ENCODE measurements around the gene ARHGAP15. TPM values are rescaled to one million over a fixed set of nuclear protein-coding genes. Genes with fewer than 3 reads are reported as not detected.

Gene ARHGAP15
- total and polyA plus RNA-seq, 3 donors from 2014 or later = 2.2 to 15.0 (median 7.7) TPM

DNA sequence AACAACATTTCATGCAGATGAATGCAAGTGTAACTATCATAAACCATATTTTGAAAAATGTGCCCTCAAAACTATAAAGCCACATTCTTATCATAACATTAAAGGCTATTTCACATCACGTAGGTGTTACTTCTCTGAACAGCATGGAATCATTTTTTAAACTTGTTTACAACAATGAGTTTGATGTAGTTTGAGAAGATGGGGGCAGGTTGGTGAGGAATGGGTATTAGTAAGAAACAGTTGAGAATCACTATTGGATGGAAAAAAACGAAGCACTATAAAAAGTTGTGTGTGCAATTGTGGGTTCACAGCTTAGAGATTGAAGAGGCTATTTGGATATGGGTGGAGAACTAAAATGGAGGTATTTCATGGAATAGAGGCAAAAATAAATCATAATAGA lies 569.1 kb downstream of the ARHGAP15 start:
- Histone ChIP-seq H3K9me3 (no peaks in the 10 kb centered on the region), H3K36me3 (ENCODE audit: low read depth, missing control alignments) (no peaks in the 10 kb centered on the region), H3K27ac (no peak overlapping the region), H3K4me1 (no peaks in the 10 kb centered on the region), H3K4me3 (no peak overlapping the region), H3K27me3 (no peaks in the 10 kb centered on the region)
- intact Hi-C loops (cut with DNase I; ENCODE audit: low total_unique reads) = no loop called here
- WGBS, 2 donors = 82 to 85% methylated on average over 2 of the region's 2 CpGs
- no peak for TF ChIP-seq POLR2A (IDR thresholded peaks at IDR 0.05)
- TF ChIP-seq, protein P1, sequence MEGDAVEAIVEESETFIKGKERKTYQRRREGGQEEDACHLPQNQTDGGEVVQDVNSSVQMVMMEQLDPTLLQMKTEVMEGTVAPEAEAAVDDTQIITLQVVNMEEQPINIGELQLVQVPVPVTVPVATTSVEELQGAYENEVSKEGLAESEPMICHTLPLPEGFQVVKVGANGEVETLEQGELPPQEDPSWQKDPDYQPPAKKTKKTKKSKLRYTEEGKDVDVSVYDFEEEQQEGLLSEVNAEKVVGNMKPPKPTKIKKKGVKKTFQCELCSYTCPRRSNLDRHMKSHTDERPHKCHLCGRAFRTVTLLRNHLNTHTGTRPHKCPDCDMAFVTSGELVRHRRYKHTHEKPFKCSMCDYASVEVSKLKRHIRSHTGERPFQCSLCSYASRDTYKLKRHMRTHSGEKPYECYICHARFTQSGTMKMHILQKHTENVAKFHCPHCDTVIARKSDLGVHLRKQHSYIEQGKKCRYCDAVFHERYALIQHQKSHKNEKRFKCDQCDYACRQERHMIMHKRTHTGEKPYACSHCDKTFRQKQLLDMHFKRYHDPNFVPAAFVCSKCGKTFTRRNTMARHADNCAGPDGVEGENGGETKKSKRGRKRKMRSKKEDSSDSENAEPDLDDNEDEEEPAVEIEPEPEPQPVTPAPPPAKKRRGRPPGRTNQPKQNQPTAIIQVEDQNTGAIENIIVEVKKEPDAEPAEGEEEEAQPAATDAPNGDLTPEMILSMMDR (IDR thresholded peaks at IDR 0.05) = no peak
- DNase-seq = no peak

GRCh38 chr2:143698888-143699570 lies 569.8 kb downstream of the ARHGAP15 start:
- H3K9me3 ChIP-seq = no peaks in the 10 kb centered on the region
- no peaks in the 10 kb centered on the region for H3K36me3 ChIP-seq (ENCODE audit: low read depth, missing control alignments)
- no peaks in the 10 kb centered on the region for H3K27me3 ChIP-seq
- no peak for TF ChIP-seq POLR2A (IDR thresholded peaks at IDR 0.05)
- TF ChIP-seq, protein P1 (IDR thresholded peaks at IDR 0.05) = no peak
- DNase-seq = no peak
- no peaks in the 10 kb centered on the region for H3K4me1 ChIP-seq
- H3K4me3 ChIP-seq = no peak overlapping the region
- 87 to 89% methylated on average over 3 of the region's 3 CpGs for WGBS, 2 donors
- intact Hi-C loops (cut with DNase I; ENCODE audit: low total_unique reads) = no loop called here
- no peak overlapping the region for H3K27ac ChIP-seq

- Histone ChIP-seq H3K9me3 (no peaks in the 10 kb centered on the region), H3K36me3 (ENCODE audit: low read depth, missing control alignments) (no peaks in the 10 kb centered on the region), H3K4me3 (no peak overlapping the region), H3K27me3 (no peaks in the 10 kb centered on the region), H3K27ac (no peak overlapping the region), H3K4me1 (no peaks in the 10 kb centered on the region)
- intact Hi-C loops (cut with DNase I; ENCODE audit: low total_unique reads) = no loop called here
- WGBS, 2 donors = 67 to 96% methylated on average over 2 of the region's 2 CpGs
- no peak for DNase-seq
- no peak for TF ChIP-seq POLR2A (IDR thresholded peaks at IDR 0.05)
- TF ChIP-seq, protein P1 (IDR thresholded peaks at IDR 0.05) = no peak
These were observed 571.6 kb downstream of the ARHGAP15 start for GRCh38 chr2:143700865-143701264.

DNA sequence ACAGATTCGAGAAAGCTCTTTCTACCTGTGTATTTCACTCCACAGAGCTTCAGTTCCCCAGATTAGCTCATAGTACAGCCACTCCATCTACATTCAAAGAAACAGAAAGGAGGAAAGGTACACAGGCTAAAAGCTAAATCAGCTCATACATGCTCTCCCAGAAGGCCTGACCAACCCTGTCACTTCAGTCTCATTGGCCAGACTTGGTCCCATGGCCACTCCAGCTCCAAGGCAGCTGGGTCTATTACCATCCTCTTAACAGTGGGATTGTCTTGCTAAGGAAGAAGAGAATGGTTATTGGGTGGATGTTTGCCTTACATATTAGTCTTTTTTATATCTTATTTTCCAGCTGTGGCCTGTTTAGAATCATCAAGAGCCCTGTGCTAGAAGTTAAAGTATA lies 572.6 kb downstream of the ARHGAP15 start:
- H3K4me1 ChIP-seq = no peaks in the 10 kb centered on the region
- DNase-seq = no peak
- no peaks in the 10 kb centered on the region for H3K9me3 ChIP-seq
- H3K27ac ChIP-seq = no peak overlapping the region
- no peaks in the 10 kb centered on the region for H3K36me3 ChIP-seq (ENCODE audit: low read depth, missing control alignments)
- H3K27me3 ChIP-seq = no peaks in the 10 kb centered on the region
- intact Hi-C loops (cut with DNase I; ENCODE audit: low total_unique reads) = no loop called here
- no peak for TF ChIP-seq POLR2A (IDR thresholded peaks at IDR 0.05)
- TF ChIP-seq, protein P1 (IDR thresholded peaks at IDR 0.05) = no peak
- no peak overlapping the region for H3K4me3 ChIP-seq
- WGBS, 2 donors = 92 to 100% methylated on average over 1 of the region's 1 CpG

DNA sequence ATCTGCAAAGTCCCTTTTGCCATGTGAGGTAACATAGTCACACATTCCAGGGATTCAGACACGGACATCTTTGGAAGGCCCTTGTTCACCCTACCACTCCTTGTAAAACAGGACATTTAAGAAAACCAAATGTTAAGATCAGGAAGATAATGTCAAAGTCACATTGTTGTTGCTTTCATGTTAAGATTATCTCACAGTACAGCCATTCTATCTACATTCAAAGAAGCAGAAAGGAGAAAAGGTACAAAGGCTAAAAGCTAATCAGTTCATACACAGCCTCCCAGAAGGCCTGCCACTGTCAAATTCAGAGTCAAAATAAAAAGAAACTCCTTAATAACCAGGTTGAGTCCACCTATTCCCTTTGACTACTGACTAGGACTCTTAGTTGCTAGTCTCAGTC lies 573.7 kb downstream of the ARHGAP15 start:
- no peak overlapping the region for H3K4me3 ChIP-seq
- H3K9me3 ChIP-seq = no peaks in the 10 kb centered on the region
- DNase-seq = no peak
- intact Hi-C loops (cut with DNase I; ENCODE audit: low total_unique reads) = no loop called here
- no peaks in the 10 kb centered on the region for H3K4me1 ChIP-seq
- no peaks in the 10 kb centered on the region for H3K36me3 ChIP-seq (ENCODE audit: low read depth, missing control alignments)
- 95 to 97% methylated on average over 1 of the region's 1 CpG for WGBS, 2 donors
- no peaks in the 10 kb centered on the region for H3K27me3 ChIP-seq
- no peak overlapping the region for H3K27ac ChIP-seq
- TF ChIP-seq POLR2A (IDR thresholded peaks at IDR 0.05) = no peak
- TF ChIP-seq, protein P1 (IDR thresholded peaks at IDR 0.05) = no peak
